B cell (primary cell): Measurements from ENCODE around the gene MCUB.

Source experiments
- CTCF ChIP-seq: fragments of 200-600 bp; IDR thresholded peaks from one replicate; pipeline ENCODE4 v1.8.0; 2022; ENCODE audit warnings: antibody characterized with exemption, mild to moderate bottlenecking
- EZH2 ChIP-seq: IDR thresholded peaks from 2 replicates; pipeline ENCODE4 v1.6.1; 2012; ENCODE audit warnings: borderline replicate concordance, low read depth, mild to moderate bottlenecking, moderate library complexity, low read length; ENCODE audit not compliant: insufficient read depth, poor library complexity, severe bottlenecking

GRCh38 chr4:109649872-109650271 is 89.8 kb downstream of the MCUB start:
- TF ChIP-seq CTCF (no peak), EZH2 (no peak)
